Neural crest cell (in vitro differentiated cells): ENCODE measurements around the gene SH3BP5L. TPM values are rescaled to one million over a fixed set of nuclear protein-coding genes. Genes with fewer than 3 reads are reported as not detected.
A peak's percentile ranks its signal among the peaks of the same experiment; 100 is the strongest.
"Not testable (repeated sequence)": the region's sequence is repeated elsewhere in the genome, so short reads cannot be mapped to it uniquely, and the experiment has no call there.

Source experiments
- DNase-seq: peaks from one replicate; pipeline ENCODE4 v3.0.0; 2021; ENCODE audit warnings: low read depth, mixed read lengths, low spot score
- H3K27ac Mint-ChIP-seq: one replicate; pipeline ENCODE4 v1.8.0; 2021; ENCODE audit warnings: mild to moderate bottlenecking, mixed read lengths; ENCODE audit not compliant: unreplicated experiment
- H3K27me3 Mint-ChIP-seq: 2 replicates; pipeline ENCODE4 v1.8.0; 2021; ENCODE audit warnings: low read depth, mild to moderate bottlenecking, mixed read lengths
- H3K36me3 Mint-ChIP-seq: 2 replicates; pipeline ENCODE4 v1.8.0; 2021; ENCODE audit warnings: low read depth, mild to moderate bottlenecking, mixed read lengths
- H3K4me1 Mint-ChIP-seq: 2 replicates; pipeline ENCODE4 v1.8.0; 2021; ENCODE audit warnings: mixed read lengths
- H3K4me3 Mint-ChIP-seq: one replicate; pipeline ENCODE4 v1.8.0; 2021; ENCODE audit warnings: mild to moderate bottlenecking, mixed read lengths
- H3K9me3 Mint-ChIP-seq: 2 replicates; pipeline ENCODE4 v1.8.0; 2021; ENCODE audit warnings: mixed read lengths
- total RNA-seq: library from RNA; stranded (reverse); gene quantifications from 2 replicates; pipeline ENCODE4 v1.2.1, GENCODE V29; 2021
- TF ChIP-seq, protein P1 (sequence below): fragments of 200-600 bp; sonication (generic); conservative IDR thresholded peaks from 2 replicates; pipeline ENCODE4 v1.5.0; 2021; ENCODE audit warnings: antibody characterized with exemption, mild to moderate bottlenecking

The SH3BP5L gene
- total RNA-seq, 1 donor from 2014 or later = 28.9 TPM

DNA sequence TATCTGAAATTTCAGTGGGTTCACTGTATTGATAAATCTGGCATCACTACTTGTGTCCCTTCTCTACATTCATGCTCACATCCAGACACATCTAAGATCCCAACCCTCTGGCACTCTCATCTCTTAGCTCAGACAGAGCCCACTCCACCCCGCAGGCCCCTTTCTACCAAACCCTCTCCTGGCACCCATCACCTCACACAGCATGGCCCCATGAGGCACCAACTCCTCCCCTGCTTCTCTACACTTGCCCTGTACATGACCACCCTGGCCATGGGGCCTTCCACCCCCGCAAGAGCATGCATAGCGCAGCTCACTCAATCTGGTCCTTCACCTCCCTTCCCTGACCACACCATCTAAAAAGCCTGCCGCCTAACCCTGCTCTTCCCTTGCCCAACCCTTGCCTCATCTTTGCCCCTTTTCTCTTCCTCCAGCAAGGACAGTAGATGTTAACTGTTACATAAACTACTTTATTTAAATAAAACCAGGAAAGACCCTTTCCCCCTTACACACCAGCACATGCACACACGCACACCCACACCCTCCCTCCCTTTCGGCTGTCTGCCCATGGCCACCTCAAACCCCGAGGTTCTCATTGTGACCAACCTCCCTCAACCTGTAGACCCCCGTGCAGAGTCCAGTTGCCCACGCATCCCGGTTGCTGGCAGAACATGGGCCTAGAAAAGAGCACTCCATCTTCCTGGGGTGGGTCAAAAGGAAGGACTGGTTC is 15.6 kb downstream of the SH3BP5L start:
- H3K27me3 Mint-ChIP-seq = no peaks in the 10 kb centered on the region
- no peaks in the 10 kb centered on the region for H3K9me3 Mint-ChIP-seq
- H3K27ac Mint-ChIP-seq = no peak overlapping the region
- no peaks in the 10 kb centered on the region for H3K4me1 Mint-ChIP-seq
- TF ChIP-seq, protein P1, sequence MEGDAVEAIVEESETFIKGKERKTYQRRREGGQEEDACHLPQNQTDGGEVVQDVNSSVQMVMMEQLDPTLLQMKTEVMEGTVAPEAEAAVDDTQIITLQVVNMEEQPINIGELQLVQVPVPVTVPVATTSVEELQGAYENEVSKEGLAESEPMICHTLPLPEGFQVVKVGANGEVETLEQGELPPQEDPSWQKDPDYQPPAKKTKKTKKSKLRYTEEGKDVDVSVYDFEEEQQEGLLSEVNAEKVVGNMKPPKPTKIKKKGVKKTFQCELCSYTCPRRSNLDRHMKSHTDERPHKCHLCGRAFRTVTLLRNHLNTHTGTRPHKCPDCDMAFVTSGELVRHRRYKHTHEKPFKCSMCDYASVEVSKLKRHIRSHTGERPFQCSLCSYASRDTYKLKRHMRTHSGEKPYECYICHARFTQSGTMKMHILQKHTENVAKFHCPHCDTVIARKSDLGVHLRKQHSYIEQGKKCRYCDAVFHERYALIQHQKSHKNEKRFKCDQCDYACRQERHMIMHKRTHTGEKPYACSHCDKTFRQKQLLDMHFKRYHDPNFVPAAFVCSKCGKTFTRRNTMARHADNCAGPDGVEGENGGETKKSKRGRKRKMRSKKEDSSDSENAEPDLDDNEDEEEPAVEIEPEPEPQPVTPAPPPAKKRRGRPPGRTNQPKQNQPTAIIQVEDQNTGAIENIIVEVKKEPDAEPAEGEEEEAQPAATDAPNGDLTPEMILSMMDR = no peak
- H3K36me3 Mint-ChIP-seq = peaks cover 4% of the 10 kb centered on the region
- H3K4me3 Mint-ChIP-seq = no peak overlapping the region
- no peak for DNase-seq

DNA sequence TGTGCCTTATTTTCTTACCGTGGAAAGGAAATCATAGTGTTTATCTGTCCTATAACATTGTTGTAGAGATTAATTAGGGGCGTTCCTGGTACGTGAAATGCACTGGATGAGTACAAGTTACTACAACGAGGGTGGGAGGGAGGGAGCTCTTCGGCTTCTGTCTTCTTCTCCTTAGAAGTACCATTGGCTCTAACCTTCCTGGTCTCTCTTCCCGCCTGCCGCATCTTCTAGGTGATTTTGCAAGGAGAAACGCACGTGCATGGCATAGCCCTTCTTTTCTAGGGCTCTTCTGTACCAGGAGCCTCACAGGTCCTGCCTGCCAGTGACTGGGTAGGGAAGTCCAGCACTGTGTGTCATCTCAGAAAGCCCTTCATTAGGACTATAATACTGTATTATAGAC is 16.8 kb downstream of the SH3BP5L start:
- H3K4me1 Mint-ChIP-seq = no peaks in the 10 kb centered on the region
- peaks cover 4% of the 10 kb centered on the region for H3K36me3 Mint-ChIP-seq
- DNase-seq = no peak
- no peak overlapping the region for H3K4me3 Mint-ChIP-seq
- H3K9me3 Mint-ChIP-seq = no peaks in the 10 kb centered on the region
- no peaks in the 10 kb centered on the region for H3K27me3 Mint-ChIP-seq
- TF ChIP-seq, protein P1 = no peak
- no peak overlapping the region for H3K27ac Mint-ChIP-seq

DNA sequence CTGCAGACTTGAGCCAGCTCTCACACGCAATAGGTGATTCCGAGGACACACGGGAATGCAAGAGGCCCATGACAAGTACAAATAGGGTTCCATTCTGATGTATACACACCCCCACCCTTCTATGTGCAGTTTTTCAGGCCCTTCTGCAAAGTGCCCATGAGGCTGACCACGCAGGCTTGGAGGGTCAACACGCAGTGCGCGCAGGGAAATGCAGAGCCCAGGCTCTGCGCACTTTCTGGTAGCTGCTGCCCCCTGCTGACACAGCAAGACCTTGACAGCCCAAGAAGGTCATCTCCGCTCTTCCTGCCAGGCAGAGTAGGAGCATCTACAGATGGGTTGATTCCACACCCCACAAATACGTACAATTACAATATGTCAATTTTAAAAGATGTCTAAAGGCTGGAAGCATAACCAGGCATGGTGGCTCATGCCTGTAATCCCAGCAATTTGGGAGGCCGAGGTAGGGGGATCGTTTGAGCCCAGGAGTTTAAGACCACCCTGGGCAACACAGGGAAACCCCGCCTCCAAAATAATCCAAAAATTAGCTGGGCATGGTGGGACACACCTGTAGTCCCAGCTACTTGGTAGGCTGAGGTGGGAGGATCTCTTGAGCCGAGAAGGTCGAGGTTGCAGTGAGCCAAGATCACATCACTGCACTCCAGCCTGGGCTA is 18.5 kb downstream of the SH3BP5L start:
- DNase-seq = peak; percentile 59
- H3K27ac Mint-ChIP-seq = no peak overlapping the region
- no peaks in the 10 kb centered on the region for H3K4me1 Mint-ChIP-seq
- no peak overlapping the region for H3K4me3 Mint-ChIP-seq
- peaks cover 4% of the 10 kb centered on the region for H3K9me3 Mint-ChIP-seq
- TF ChIP-seq, protein P1 = peak; percentile 76
- no peaks in the 10 kb centered on the region for H3K27me3 Mint-ChIP-seq
- no peaks in the 10 kb centered on the region for H3K36me3 Mint-ChIP-seq

DNA sequence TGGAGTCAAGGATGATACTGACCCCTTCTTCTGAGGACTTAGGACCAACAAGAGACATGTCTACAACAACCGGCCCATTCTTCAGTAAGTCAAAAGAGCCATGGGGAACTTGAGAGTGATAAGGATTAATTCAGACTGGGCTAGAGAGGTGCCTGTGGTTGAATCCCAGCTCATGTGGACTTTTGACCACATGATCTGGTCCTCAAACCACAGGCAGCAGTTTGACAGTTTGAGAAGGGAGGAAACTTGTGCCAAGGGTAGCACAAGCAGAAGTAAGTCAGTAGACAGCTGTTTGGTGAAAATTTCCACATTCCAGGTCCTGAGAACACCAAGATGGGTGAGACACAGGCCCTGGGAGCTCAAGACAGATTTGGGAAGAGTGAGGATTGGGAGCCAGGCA is 19.8 kb downstream of the SH3BP5L start:
- peaks cover 3% of the 10 kb centered on the region for H3K27me3 Mint-ChIP-seq
- H3K4me3 Mint-ChIP-seq = no peak overlapping the region
- H3K27ac Mint-ChIP-seq = no peak overlapping the region

DNA sequence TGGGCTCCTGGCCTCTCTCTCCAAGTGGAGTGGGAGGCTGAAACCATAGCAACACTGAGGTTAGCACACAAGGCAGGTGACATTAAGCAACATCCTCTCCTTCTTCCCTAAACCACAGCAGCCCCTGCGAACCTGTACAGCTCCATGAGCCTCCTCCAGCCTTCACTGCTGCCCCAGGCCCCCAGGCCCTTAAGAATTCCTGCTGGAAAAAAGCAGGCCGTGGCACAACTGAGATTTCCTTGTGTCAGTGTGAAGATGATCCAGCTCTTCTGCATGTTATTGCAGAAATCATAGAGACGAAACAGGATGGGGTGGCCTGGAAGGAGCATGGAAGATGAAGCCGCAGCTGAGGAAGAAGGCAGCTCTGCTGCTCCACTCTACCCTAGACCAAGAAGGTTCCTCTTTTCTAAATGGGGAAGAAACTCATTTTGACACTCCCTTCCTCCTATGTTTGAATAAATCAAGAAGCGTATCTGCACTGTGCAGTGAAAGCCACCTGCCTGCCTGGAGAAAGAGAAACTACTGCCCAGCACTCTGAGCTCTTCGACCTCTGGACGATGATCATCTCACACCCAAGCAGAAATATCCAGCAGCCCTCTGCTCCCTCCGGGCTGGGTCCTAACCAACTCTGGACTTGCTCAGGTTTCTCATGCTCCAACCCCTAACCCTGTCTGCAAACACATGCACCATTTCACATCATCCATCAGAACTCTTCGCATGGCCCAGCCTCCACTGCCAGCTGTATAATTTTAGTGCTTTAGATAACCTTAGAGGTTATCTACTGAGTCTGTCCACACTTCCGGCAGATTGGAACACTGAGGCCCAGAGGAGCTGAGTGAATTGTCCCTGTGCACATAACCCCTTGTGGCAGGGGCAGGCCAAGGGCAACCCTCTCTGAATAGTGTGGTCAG is 20.7 kb downstream of the SH3BP5L start:
- Mint-ChIP-seq H3K36me3 (no peaks in the 10 kb centered on the region), H3K27ac (no peak overlapping the region), H3K9me3 (peaks cover 7% of the 10 kb centered on the region), H3K27me3 (peaks cover 5% of the 10 kb centered on the region), H3K4me1 (no peaks in the 10 kb centered on the region), H3K4me3 (no peak overlapping the region)
- DNase-seq = no peak
- TF ChIP-seq, protein P1 = no peak

More for the DNA sequence above, 19.8 kb downstream of the SH3BP5L start:
- H3K36me3 Mint-ChIP-seq = no peaks in the 10 kb centered on the region
- no peaks in the 10 kb centered on the region for H3K4me1 Mint-ChIP-seq
- DNase-seq = no peak
- peaks cover 4% of the 10 kb centered on the region for H3K9me3 Mint-ChIP-seq
- TF ChIP-seq, protein P1 = no peak

DNA sequence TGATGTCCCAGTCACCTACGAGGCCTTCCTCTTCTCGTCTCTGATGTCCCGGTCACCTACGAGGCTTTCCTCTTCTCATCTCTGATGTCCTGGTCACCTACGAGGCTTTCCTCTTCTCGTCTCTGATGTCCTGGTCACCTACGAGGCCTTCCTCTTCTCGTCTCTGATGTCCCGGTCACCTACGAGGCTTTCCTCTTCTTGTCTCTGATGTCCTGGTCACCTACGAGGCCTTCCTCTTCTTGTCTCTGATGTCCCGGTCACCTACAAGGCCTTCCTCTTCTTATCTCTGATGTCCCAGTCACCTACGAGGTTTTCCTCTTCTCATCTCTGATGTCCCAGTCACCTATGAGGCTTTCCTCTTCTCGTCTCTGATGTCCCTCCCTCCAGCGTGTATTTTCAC is 22.2 kb downstream of the SH3BP5L start:
- H3K4me1 Mint-ChIP-seq, H3K9me3 Mint-ChIP-seq, H3K36me3 Mint-ChIP-seq, DNase-seq, H3K27me3 Mint-ChIP-seq, H3K27ac Mint-ChIP-seq, H3K4me3 Mint-ChIP-seq: not testable (repeated sequence)
